ENCODE data around the gene SLAMF1.
"Not testable (repeated sequence)": the region's sequence is repeated elsewhere in the genome, so short reads cannot be mapped to it uniquely, and the experiment has no call there.

Gene SLAMF1

GRCh38 chr1:160646711-160647328 lies at the start of gene SLAMF1:
TSS of gene SLAMF1 (minus strand) at chr1:160647044. CDS start at chr1:160646945, 99 bp downstream.
- no peak for DNase-seq

GRCh38 chr1:160692390-160692789 lies 45.5 kb upstream of the SLAMF1 start:
- not testable (repeated sequence) for DNase-seq

- no peak for DNase-seq
These were observed 38.4 kb upstream of the SLAMF1 start for GRCh38 chr1:160685266-160685665.

- no peak for DNase-seq
These were observed 36.4 kb upstream of the SLAMF1 start for GRCh38 chr1:160682983-160683865.

- DNase-seq = no peak
These were observed 35.0 kb upstream of the SLAMF1 start for GRCh38 chr1:160681891-160682140.

- peak; percentile 41 for DNase-seq
These were observed 34.4 kb upstream of the SLAMF1 start for GRCh38 chr1:160681066-160681890.

GRCh38 chr1:160680399-160680798 lies 33.6 kb upstream of the SLAMF1 start:
- DNase-seq = no peak

GRCh38 chr1:160679893-160680292 lies 33.0 kb upstream of the SLAMF1 start:
- DNase-seq = no peak

GRCh38 chr1:160676869-160677597 lies 30.2 kb upstream of the SLAMF1 start:
- DNase-seq = no peak

GRCh38 chr1:160675641-160676410 lies 29.0 kb upstream of the SLAMF1 start:
- peak; percentile 51 for DNase-seq

- no peak for DNase-seq
These were observed 27.6 kb upstream of the SLAMF1 start for GRCh38 chr1:160674415-160674814.

GRCh38 chr1:160672789-160673695 lies 26.2 kb upstream of the SLAMF1 start:
- DNase-seq = no peak

- no peak for DNase-seq
These were observed 25.0 kb upstream of the SLAMF1 start for GRCh38 chr1:160671603-160672517.

- DNase-seq = no peak
These were observed 23.9 kb upstream of the SLAMF1 start for GRCh38 chr1:160670701-160671100.

- no peak for DNase-seq
These were observed 23.0 kb upstream of the SLAMF1 start for GRCh38 chr1:160669802-160670201.

- DNase-seq = no peak
These were observed 22.4 kb upstream of the SLAMF1 start for GRCh38 chr1:160669276-160669675.

- no peak for DNase-seq
These were observed 21.1 kb upstream of the SLAMF1 start for GRCh38 chr1:160667896-160668295.

- DNase-seq = no peak
These were observed 19.2 kb upstream of the SLAMF1 start for GRCh38 chr1:160666079-160666442.

- no peak for DNase-seq
These were observed 18.7 kb upstream of the SLAMF1 start for GRCh38 chr1:160665330-160666078.
